Liver (tissue), 9 donors: Measurements from ENCODE around the gene DCD. TPM values are rescaled to one million over a fixed set of nuclear protein-coding genes. Genes with fewer than 3 reads are reported as not detected.

Experiments used
- DNase-seq: peaks from one replicate; pipeline ENCODE4 v3.0.0-alpha.2; 2017; ENCODE audit warnings: low spot score
- H3K27ac ChIP-seq, 2 donors: one replicate each; pipeline ENCODE4 v1.7.0; 2013; ENCODE audit warnings: inconsistent platforms in 2 of 2, low read length in 2 of 2, control low read depth in 1 of 2, low read depth in 1 of 2, mild to moderate bottlenecking in 1 of 2
- H3K27me3 ChIP-seq, 4 donors: one replicate each; pipeline versions ENCODE4 v1.6.1 to v1.7.0; 2013; ENCODE audit warnings: low read length in 3 of 4, inconsistent platforms in 1 of 4, mild to moderate bottlenecking in 1 of 4, moderate library complexity in 1 of 4; ENCODE audit not compliant: control insufficient read depth in 4 of 4, insufficient read depth in 4 of 4
- H3K36me3 ChIP-seq, 4 donors: one replicate each; pipeline versions ENCODE4 v1.6.1 to v1.7.0; 2013; ENCODE audit warnings: low read length in 3 of 4, mild to moderate bottlenecking in 3 of 4, low read depth in 1 of 4, moderate library complexity in 1 of 4; ENCODE audit not compliant: control insufficient read depth in 4 of 4, insufficient read depth in 3 of 4
- H3K4me1 ChIP-seq, 4 donors: one replicate each; pipeline versions ENCODE4 v1.6.1 to v1.7.0; 2013; ENCODE audit warnings: low read length in 3 of 4, mild to moderate bottlenecking in 3 of 4, moderate library complexity in 1 of 4; ENCODE audit not compliant: control insufficient read depth in 4 of 4, insufficient read depth in 4 of 4
- H3K4me3 ChIP-seq, 3 donors: one replicate each; pipeline versions ENCODE4 v1.6.1 to v1.7.0; 2013; ENCODE audit warnings: low read length in 3 of 3, control low read depth in 1 of 3, low read depth in 1 of 3, mild to moderate bottlenecking in 1 of 3
- H3K9ac ChIP-seq, 2 donors: one replicate each; pipeline ENCODE4 v1.7.0; 2013; ENCODE audit warnings: low read length in 2 of 2, mild to moderate bottlenecking in 2 of 2, moderate library complexity in 2 of 2, control low read depth in 1 of 2, low read depth in 1 of 2
- H3K9me3 ChIP-seq, 4 donors: one replicate each; pipeline versions ENCODE4 v1.6.1 to v1.7.0; 2013; ENCODE audit warnings: low read length in 3 of 4; ENCODE audit not compliant: control insufficient read depth in 4 of 4
- ATF3 ChIP-seq: IDR thresholded peaks from 2 replicates; pipeline ENCODE4 v1.6.1; 2016; ENCODE audit warnings: antibody characterized with exemption
- EGR1 ChIP-seq, 2 donors: IDR thresholded peaks; 2 replicates each; pipeline ENCODE4 v1.6.1; 2016 to 2018; ENCODE audit warnings: antibody characterized with exemption in 2 of 2, low read depth in 2 of 2
- FOXA1 ChIP-seq: IDR thresholded peaks from 2 replicates; pipeline ENCODE4 v1.6.1; 2016; ENCODE audit warnings: antibody characterized with exemption
- GABPA ChIP-seq, 2 donors: IDR thresholded peaks in 1 of 2; conservative IDR thresholded peaks in 1 of 2; 2 replicates each; pipeline ENCODE4 v1.6.1; 2016; ENCODE audit warnings: antibody characterized with exemption in 2 of 2, mild to moderate bottlenecking in 1 of 2, moderate library complexity in 1 of 2
- HNF4A ChIP-seq, 2 donors: conservative IDR thresholded peaks; 2 replicates each; pipeline ENCODE4 v1.6.1; 2016; ENCODE audit warnings: antibody characterized with exemption in 2 of 2, mild to moderate bottlenecking in 2 of 2
- JUND ChIP-seq, 2 donors: IDR thresholded peaks; 2 replicates each; pipeline ENCODE4 v1.6.1; 2016; ENCODE audit warnings: antibody characterized with exemption in 2 of 2
- MAX ChIP-seq: IDR thresholded peaks from 2 replicates; pipeline ENCODE4 v1.6.1; 2016; ENCODE audit warnings: antibody characterized with exemption
- NR2F2 ChIP-seq: IDR thresholded peaks from 2 replicates; pipeline ENCODE4 v1.6.1; 2016; ENCODE audit warnings: antibody characterized with exemption
- RAD21 ChIP-seq, 2 donors: IDR thresholded peaks; 2 replicates each; pipeline ENCODE4 v1.6.1; 2016; ENCODE audit warnings: antibody characterized with exemption in 2 of 2, mild to moderate bottlenecking in 2 of 2
- RXRA ChIP-seq, 2 donors: IDR thresholded peaks; 2 replicates each; pipeline ENCODE4 v1.6.1; 2017 to 2018; ENCODE audit warnings: antibody characterized with exemption in 2 of 2, mild to moderate bottlenecking in 1 of 2
- SP1 ChIP-seq: IDR thresholded peaks from 2 replicates; pipeline ENCODE4 v1.6.1; 2018; ENCODE audit warnings: antibody characterized with exemption, mild to moderate bottlenecking
- TAF1 ChIP-seq: conservative IDR thresholded peaks from 2 replicates; pipeline ENCODE4 v1.6.1; 2016; ENCODE audit warnings: antibody characterized with exemption, mild to moderate bottlenecking
- YY1 ChIP-seq: IDR thresholded peaks from 2 replicates; pipeline ENCODE4 v1.6.1; 2016; ENCODE audit warnings: antibody characterized with exemption, mild to moderate bottlenecking
- WGBS: extraction: QIAGEN DNeasy Blood & Tissue Kit; methylation state at CpG from one replicate; pipeline ENCODE4 v1.1.7; 2013; 5-methylcytosine and 5-hydroxymethylcytosine counted together
- polyA plus RNA-seq, 2 donors: library from polyadenylated mRNA; stranded (reverse) in 1 of 2; unstranded in 1 of 2; fragments of 200-250 nt in 1 of 2; fragments of >200 nt in 1 of 2; fragmentation: Nextera tagmentation in 1 of 2; extraction: Ambion mirVana in 1 of 2; gene quantifications; one replicate each; pipeline versions ENCODE4 v1.2.1 to v1.2.3, GENCODE V29; 2013 to 2015
- total RNA-seq, 2 donors: library from RNA; depleted of rRNA; stranded (reverse); fragments of >200 nt; gene quantifications; one replicate each; pipeline ENCODE4 v1.2.3, GENCODE V29; 2014
- TF ChIP-seq, protein P1 (sequence below): fragments of 150-350 bp; IDR thresholded peaks from 2 replicates; pipeline ENCODE4 v1.5.1; 2017; ENCODE audit warnings: improper control_type of control experiment, low read depth, low read length; ENCODE audit not compliant: missing input control
- donor health status: healthy.
- donor health status: healthy.
- donor health status: healthy.
- donor health status: healthy.
- donor health status: healthy.

DCD gene
- total and polyA plus RNA-seq, 4 donors = not detected

DNA sequence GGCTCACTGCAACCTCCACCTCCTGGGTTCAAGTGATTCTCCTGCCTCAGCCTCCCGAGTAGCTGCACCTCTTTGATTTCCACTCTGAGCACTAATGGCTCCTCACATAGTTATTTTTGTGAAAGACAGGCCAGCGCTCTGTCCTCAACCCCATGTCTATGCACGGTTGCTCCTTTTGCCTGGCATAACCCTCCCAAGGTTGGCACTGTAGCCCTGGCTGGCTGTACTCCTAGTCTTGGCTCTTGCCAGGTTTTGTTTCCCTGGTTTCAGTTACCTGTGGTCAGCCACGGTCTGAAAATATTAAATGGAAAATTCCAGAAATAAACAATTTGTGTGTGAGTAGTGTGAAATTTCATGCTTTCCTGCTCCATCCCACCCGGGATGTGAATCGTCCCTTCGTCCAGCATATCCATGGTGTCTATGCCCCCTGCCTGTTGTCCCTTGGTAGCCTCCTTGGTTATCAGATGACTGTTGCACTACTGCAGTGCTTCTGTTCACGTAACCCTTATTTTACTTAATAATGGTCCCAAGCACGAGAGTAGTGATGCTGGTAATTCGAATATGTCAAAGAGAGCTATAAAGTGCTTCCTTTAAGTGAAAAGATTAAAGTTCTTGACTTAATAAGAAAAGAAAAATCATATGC, 12.3 kb upstream of the DCD start:
- Histone ChIP-seq H3K4me3 (no peak overlapping the region), H3K9ac (no peak overlapping the region), H3K4me1 (peaks cover 1 to 20% (median 9%) of the 10 kb centered on the region in 4 donors), H3K27ac (peak overlapping the region in 1 of 2 donors; percentile 67), H3K27me3 (no peaks in the 10 kb centered on the region), H3K9me3 (no peaks in the 10 kb centered on the region), H3K36me3 (no peaks in the 10 kb centered on the region)
- WGBS = 56% methylated on average over 10 of the region's 10 CpGs
- TF ChIP-seq FOXA1 = no peak
- no peak for TF ChIP-seq TAF1
- TF ChIP-seq GABPA (IDR thresholded peaks at IDR 0.05 in 1 of 2, conservative IDR thresholded peaks at IDR 0.05 in 1 of 2) = no peak
- no peak for TF ChIP-seq EGR1 (IDR thresholded peaks at IDR 0.05; ENCODE audit: low read depth in 2 of 2)
- TF ChIP-seq, protein P1, sequence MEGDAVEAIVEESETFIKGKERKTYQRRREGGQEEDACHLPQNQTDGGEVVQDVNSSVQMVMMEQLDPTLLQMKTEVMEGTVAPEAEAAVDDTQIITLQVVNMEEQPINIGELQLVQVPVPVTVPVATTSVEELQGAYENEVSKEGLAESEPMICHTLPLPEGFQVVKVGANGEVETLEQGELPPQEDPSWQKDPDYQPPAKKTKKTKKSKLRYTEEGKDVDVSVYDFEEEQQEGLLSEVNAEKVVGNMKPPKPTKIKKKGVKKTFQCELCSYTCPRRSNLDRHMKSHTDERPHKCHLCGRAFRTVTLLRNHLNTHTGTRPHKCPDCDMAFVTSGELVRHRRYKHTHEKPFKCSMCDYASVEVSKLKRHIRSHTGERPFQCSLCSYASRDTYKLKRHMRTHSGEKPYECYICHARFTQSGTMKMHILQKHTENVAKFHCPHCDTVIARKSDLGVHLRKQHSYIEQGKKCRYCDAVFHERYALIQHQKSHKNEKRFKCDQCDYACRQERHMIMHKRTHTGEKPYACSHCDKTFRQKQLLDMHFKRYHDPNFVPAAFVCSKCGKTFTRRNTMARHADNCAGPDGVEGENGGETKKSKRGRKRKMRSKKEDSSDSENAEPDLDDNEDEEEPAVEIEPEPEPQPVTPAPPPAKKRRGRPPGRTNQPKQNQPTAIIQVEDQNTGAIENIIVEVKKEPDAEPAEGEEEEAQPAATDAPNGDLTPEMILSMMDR = no peak
- no peak for TF ChIP-seq JUND (IDR thresholded peaks at IDR 0.05)
- TF ChIP-seq HNF4A (conservative IDR thresholded peaks at IDR 0.05) = peak in 1 of 2 donors; percentile 8
- no peak for TF ChIP-seq RAD21 (IDR thresholded peaks at IDR 0.05)
- peak; percentile 10 to 33 for TF ChIP-seq RXRA (IDR thresholded peaks at IDR 0.05)
- TF ChIP-seq SP1 = no peak
- TF ChIP-seq NR2F2 = no peak
- TF ChIP-seq YY1 = no peak
- TF ChIP-seq MAX = no peak
- DNase-seq = no peak

DNA sequence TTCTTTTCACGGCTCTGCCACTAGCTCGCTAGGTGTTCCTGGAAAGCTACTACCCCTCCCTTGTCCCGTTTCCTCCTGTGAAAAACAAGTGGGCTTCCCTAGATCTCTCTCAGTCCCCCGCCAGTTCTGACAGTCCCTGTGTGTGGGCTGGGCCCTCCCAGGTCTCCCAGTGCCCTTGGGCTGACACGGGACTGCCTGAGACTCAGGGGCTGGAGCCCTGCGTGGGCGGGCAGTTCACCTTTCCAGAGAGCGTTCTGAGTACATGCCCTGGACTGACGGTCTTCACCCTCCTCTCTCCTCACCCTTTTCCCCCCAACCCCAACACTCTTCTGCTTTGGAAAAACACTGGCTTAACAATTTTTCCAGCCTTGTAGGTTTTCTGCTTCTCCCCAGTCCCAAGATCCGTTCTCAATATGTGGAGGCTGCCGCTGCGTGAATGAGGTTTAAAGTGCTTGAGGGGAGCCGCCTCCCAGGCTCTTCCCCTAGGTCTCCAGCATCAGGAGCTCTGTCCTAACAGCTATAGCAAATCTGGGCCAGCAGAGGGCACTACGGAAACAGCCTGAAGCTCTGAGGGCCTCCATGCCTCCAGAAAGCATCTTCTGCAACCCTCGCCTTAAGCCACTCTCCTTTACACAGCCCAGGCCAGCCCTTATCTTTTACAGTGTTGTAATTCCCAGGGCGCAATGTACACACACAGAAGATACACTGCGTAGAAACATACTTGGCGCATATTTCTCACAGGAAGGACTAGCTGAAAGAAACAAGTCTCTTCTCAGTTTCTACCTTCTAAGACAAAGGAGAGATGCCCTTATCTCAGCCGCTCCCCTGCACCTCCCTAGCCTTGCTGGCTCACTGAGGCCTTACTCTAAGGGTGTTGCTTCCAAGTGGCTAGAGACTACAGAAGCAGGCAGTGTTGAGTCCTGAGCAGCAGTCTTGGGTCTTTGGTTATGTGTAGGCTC, 10.4 kb upstream of the DCD start:
- no peak for DNase-seq
- Histone ChIP-seq H3K36me3 (no peaks in the 10 kb centered on the region), H3K27me3 (no peaks in the 10 kb centered on the region), H3K27ac (no peak overlapping the region), H3K4me1 (peaks cover 1 to 20% (median 9%) of the 10 kb centered on the region in 4 donors), H3K9ac (no peak overlapping the region), H3K4me3 (no peak overlapping the region), H3K9me3 (no peaks in the 10 kb centered on the region)
- TF ChIP-seq, protein P1 = peak; percentile 53
- TF ChIP-seq MAX = no peak
- peak; percentile 71 to 83 for TF ChIP-seq RAD21 (IDR thresholded peaks at IDR 0.05)
- TF ChIP-seq ATF3 = no peak
- no peak for TF ChIP-seq NR2F2
- WGBS = 68% methylated on average over 19 of the region's 19 CpGs
